HG03469 (cell line): ENCODE measurements around the gene RTEL1.

Source experiments
- ATAC-seq: cut with Tn5 transposase; IDR thresholded peaks from one replicate; pipeline ENCODE4 v1.9.1; 2021; ENCODE audit warnings: mild to moderate bottlenecking, moderate library complexity, moderate number of reproducible peaks; ENCODE audit not compliant: unreplicated experiment

RTEL1 gene

GRCh38 chr20:63738687-63739129, 80.6 kb downstream of the RTEL1 start:
- no peak for ATAC-seq

GRCh38 chr20:63739130-63740069, 81.3 kb downstream of the RTEL1 start, which contains the start of gene SLC2A4RG:
Gene SLC2A4RG, plus strand, starts transcription at chr20:63739776. Its CDS starts 137 bp downstream, at chr20:63739913.
- ATAC-seq, result peak; percentile 29

GRCh38 chr20:63740070-63740626, 82.0 kb downstream of the RTEL1 start:
- ATAC-seq, result peak; percentile 6

GRCh38 chr20:63740627-63741353, 82.7 kb downstream of the RTEL1 start:
- no peak for ATAC-seq

- no peak for ATAC-seq
These were observed 83.2 kb downstream of the RTEL1 start for GRCh38 chr20:63741354-63741675.

GRCh38 chr20:63741676-63742380, 83.7 kb downstream of the RTEL1 start:
- no peak for ATAC-seq

GRCh38 chr20:63742381-63743024, 84.4 kb downstream of the RTEL1 start:
- ATAC-seq, result no peak

- no peak for ATAC-seq
These were observed 85.3 kb downstream of the RTEL1 start for GRCh38 chr20:63743210-63743970.

GRCh38 chr20:63744158-63744557, 86.0 kb downstream of the RTEL1 start:
- ATAC-seq, result no peak

- ATAC-seq, result no peak
These were observed 86.7 kb downstream of the RTEL1 start for GRCh38 chr20:63744574-63745423.

- ATAC-seq, result no peak
These were observed 87.3 kb downstream of the RTEL1 start for GRCh38 chr20:63745424-63745805.
